Left ventricle myocardium inferior (tissue), 1 donor: ENCODE data around the gene MAS1L. TPM values are rescaled to one million over a fixed set of nuclear protein-coding genes. Genes with fewer than 3 reads are reported as not detected.

Source experiments
- DNase-seq: peaks from one replicate; pipeline ENCODE4 v3.0.0-alpha.2; 2020
- H3K27ac ChIP-seq: fragments of 200-600 bp; replicated peaks from 2 replicates; pipeline ENCODE4 v1.8.0; 2021
- H3K27me3 ChIP-seq: fragments of 200-600 bp; 2 replicates; pipeline ENCODE4 v1.8.0; 2021; ENCODE audit warnings: low read depth
- H3K36me3 ChIP-seq: fragments of 200-600 bp; 2 replicates; pipeline ENCODE4 v1.8.0; 2021
- H3K4me1 ChIP-seq: fragments of 200-600 bp; 2 replicates; pipeline ENCODE4 v1.8.0; 2021
- H3K4me3 ChIP-seq: fragments of 200-600 bp; 2 replicates; pipeline ENCODE4 v1.8.0; 2021; ENCODE audit warnings: mild to moderate bottlenecking, moderate library complexity
- H3K9me3 ChIP-seq: fragments of 200-600 bp; replicated peaks from 2 replicates; pipeline ENCODE4 v1.8.0; 2021
- CTCF ChIP-seq: fragments of 200-600 bp; IDR thresholded peaks from 2 replicates; pipeline ENCODE4 v1.8.0; 2021; ENCODE audit warnings: antibody characterized with exemption, mild to moderate bottlenecking, borderline replicate concordance
- intact Hi-C: fragments of 100-400 bp; cut with micrococcal nuclease; formaldehyde crosslinking; loops from one replicate; pipeline ENCODE4 v1.11.0; 2022
- total RNA-seq: library from RNA; stranded (reverse); fragmentation: NEBNext Ultra II Directional; extraction: Animal tissue kit (Norgen Biotek cat#: 25700); gene quantifications from one replicate; pipeline ENCODE4 v1.2.1, GENCODE V29; 2021
- donor health status: DM: no; HTN: yes; CAD: no; lungs with severe emphysema.

The MAS1L gene
- total RNA-seq, 1 donor from 2014 or later, result not detected

- intact Hi-C loops, result no loop called here
- Histone ChIP-seq H3K9me3 (no peaks in the 10 kb centered on the region), H3K4me1 (no peaks in the 10 kb centered on the region), H3K27me3 (peaks cover 77% of the 10 kb centered on the region), H3K27ac (no peak overlapping the region), H3K36me3 (no peaks in the 10 kb centered on the region), H3K4me3 (no peak overlapping the region)
- no peak for TF ChIP-seq CTCF
- DNase-seq, result no peak
These were observed 12.8 kb upstream of the MAS1L start for GRCh38 chr6:29500594-29500993.

- intact Hi-C loops, result no loop called here
- Histone ChIP-seq H3K36me3 (no peaks in the 10 kb centered on the region), H3K27me3 (peaks cover 74% of the 10 kb centered on the region), H3K27ac (no peak overlapping the region), H3K4me3 (no peak overlapping the region), H3K9me3 (no peaks in the 10 kb centered on the region), H3K4me1 (no peaks in the 10 kb centered on the region)
- no peak for DNase-seq
- TF ChIP-seq CTCF, result no peak
These were observed 11.9 kb upstream of the MAS1L start for GRCh38 chr6:29499704-29500103.

- TF ChIP-seq CTCF, result no peak
- intact Hi-C loops, result no loop called here
- Histone ChIP-seq H3K27me3 (peaks cover 54% of the 10 kb centered on the region), H3K27ac (no peak overlapping the region), H3K4me3 (no peak overlapping the region), H3K9me3 (no peaks in the 10 kb centered on the region), H3K36me3 (no peaks in the 10 kb centered on the region), H3K4me1 (no peaks in the 10 kb centered on the region)
- no peak for DNase-seq
These were observed 9.2 kb upstream of the MAS1L start for GRCh38 chr6:29496961-29497360.

GRCh38 chr6:29495571-29495970 lies 7.8 kb upstream of the MAS1L start:
- no peak for DNase-seq
- intact Hi-C loops, result no loop called here
- no peak overlapping the region for H3K4me3 ChIP-seq
- TF ChIP-seq CTCF, result no peak
- H3K9me3 ChIP-seq, result no peaks in the 10 kb centered on the region
- no peaks in the 10 kb centered on the region for H3K4me1 ChIP-seq
- H3K27ac ChIP-seq, result no peak overlapping the region
- H3K36me3 ChIP-seq, result no peaks in the 10 kb centered on the region
- H3K27me3 ChIP-seq, result peaks cover 40% of the 10 kb centered on the region

- H3K27me3 ChIP-seq, result peaks cover 26% of the 10 kb centered on the region
- H3K27ac ChIP-seq, result no peak overlapping the region
- H3K36me3 ChIP-seq, result no peaks in the 10 kb centered on the region
- DNase-seq, result no peak
- H3K9me3 ChIP-seq, result no peaks in the 10 kb centered on the region
- no peak overlapping the region for H3K4me3 ChIP-seq
- H3K4me1 ChIP-seq, result no peaks in the 10 kb centered on the region
- intact Hi-C loops, result no loop called here
- TF ChIP-seq CTCF, result no peak
These were observed 6.4 kb upstream of the MAS1L start for GRCh38 chr6:29494131-29494530.

GRCh38 chr6:29493261-29493660 lies 5.5 kb upstream of the MAS1L start:
- no peak overlapping the region for H3K27ac ChIP-seq
- intact Hi-C loops, result no loop called here

More at GRCh38 chr6:29493261-29493660, 5.5 kb upstream of the MAS1L start:
- Histone ChIP-seq H3K4me3 (no peak overlapping the region), H3K4me1 (no peaks in the 10 kb centered on the region), H3K36me3 (no peaks in the 10 kb centered on the region), H3K9me3 (no peaks in the 10 kb centered on the region), H3K27me3 (peaks cover 20% of the 10 kb centered on the region)
- DNase-seq, result no peak
- no peak for TF ChIP-seq CTCF
